Measurements from ENCODE around the gene ZNF778. TPM values are rescaled to one million over a fixed set of nuclear protein-coding genes. Genes with fewer than 3 reads are reported as not detected.

The ZNF778 gene
- total RNA-seq, 4 donors from 2014 or later: 3.4 to 10.7 (median 6.5) TPM

DNA sequence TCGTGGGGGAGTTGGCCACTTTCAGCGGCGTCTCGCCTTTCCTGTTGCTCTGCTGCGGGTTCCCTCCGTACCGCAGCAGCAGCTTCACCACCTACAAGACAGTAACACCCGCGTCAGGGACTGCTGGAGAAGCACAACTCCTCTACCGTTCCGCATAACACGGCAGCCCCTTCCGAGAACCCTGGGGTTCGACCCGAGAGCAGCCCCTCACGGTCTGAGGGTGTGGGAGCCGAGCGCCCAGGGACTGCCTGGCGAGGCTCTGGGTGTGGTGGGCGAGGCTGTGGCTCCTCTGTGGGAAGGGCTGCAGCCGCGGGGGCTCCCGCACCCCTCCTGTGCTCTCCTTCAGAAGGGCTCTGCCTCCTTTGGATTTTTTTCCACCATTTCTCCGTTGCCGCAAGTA lies 68.6 kb downstream of the ZNF778 start:
- 90 to 91% methylated on average over 7 to 9 of the region's 25 CpGs for WGBS, 2 donors
- Histone ChIP-seq H3K36me3 (peaks cover 37 to 98% (median 61%) of the 10 kb centered on the region in 3 donors), H3K9me3 (no peaks in the 10 kb centered on the region), H3K27ac (no peak overlapping the region), H3K27me3 (no peaks in the 10 kb centered on the region), H3K4me1 (no peaks in the 10 kb centered on the region), H3K4me3 (no peak overlapping the region)
- no peak for DNase-seq
- intact Hi-C loops (cut with DNase I): no loop called here
- TF ChIP-seq POLR2A (IDR thresholded peaks at IDR 0.05): no peak
- TF ChIP-seq, protein P1, sequence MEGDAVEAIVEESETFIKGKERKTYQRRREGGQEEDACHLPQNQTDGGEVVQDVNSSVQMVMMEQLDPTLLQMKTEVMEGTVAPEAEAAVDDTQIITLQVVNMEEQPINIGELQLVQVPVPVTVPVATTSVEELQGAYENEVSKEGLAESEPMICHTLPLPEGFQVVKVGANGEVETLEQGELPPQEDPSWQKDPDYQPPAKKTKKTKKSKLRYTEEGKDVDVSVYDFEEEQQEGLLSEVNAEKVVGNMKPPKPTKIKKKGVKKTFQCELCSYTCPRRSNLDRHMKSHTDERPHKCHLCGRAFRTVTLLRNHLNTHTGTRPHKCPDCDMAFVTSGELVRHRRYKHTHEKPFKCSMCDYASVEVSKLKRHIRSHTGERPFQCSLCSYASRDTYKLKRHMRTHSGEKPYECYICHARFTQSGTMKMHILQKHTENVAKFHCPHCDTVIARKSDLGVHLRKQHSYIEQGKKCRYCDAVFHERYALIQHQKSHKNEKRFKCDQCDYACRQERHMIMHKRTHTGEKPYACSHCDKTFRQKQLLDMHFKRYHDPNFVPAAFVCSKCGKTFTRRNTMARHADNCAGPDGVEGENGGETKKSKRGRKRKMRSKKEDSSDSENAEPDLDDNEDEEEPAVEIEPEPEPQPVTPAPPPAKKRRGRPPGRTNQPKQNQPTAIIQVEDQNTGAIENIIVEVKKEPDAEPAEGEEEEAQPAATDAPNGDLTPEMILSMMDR (IDR thresholded peaks at IDR 0.05): no peak

Other genes with a start within 250 kb of the ZNF778 start
- gene CBFA2T3, start 240.5 kb upstream of the ZNF778 start, total RNA-seq: 1 to 10 TPM in 2 of 4 donors, under 1 TPM in 2; 0.18 to 2.7 (median 1.4) TPM
- 10 to 100 TPM; 15.1 to 21.1 (median 17.4) TPM for gene ACSF3, start 123.9 kb upstream of the ZNF778 start, total RNA-seq
- gene CDH15, start 46.0 kb upstream of the ZNF778 start, total RNA-seq: not detected
- not detected for gene SLC22A31, start 17.2 kb upstream of the ZNF778 start, total RNA-seq